Sigmoid colon (tissue), 7 donors: ENCODE data around the gene ALX4. TPM values are rescaled to one million over a fixed set of nuclear protein-coding genes. Genes with fewer than 3 reads are reported as not detected.

Experiments
- DNase-seq: peaks from one replicate; pipeline ENCODE4 v3.0.0-alpha.2; 2019
- H3K27ac ChIP-seq, 4 donors: fragments of 200-600 bp; sonication (generic); one replicate each; pipeline ENCODE4 v1.5.1; 2016 to 2019; ENCODE audit warnings: mild to moderate bottlenecking in 1 of 4
- H3K27me3 ChIP-seq, 3 donors: fragments of 200-600 bp; sonication (generic); one replicate each; pipeline ENCODE4 v1.5.1; 2019; ENCODE audit warnings: mild to moderate bottlenecking in 1 of 3
- H3K36me3 ChIP-seq, 4 donors: fragments of 200-600 bp; sonication (generic); one replicate each; pipeline ENCODE4 v1.5.1; 2016 to 2019
- H3K4me1 ChIP-seq, 4 donors: fragments of 200-600 bp; sonication (generic); one replicate each; pipeline ENCODE4 v1.5.1; 2017 to 2019
- H3K4me3 ChIP-seq, 4 donors: fragments of 200-600 bp; sonication (generic); one replicate each; pipeline ENCODE4 v1.5.1; 2017 to 2019; ENCODE audit warnings: mild to moderate bottlenecking in 2 of 4, moderate library complexity in 1 of 4
- H3K9me3 ChIP-seq, 4 donors: fragments of 200-600 bp in 3 of 4; sonication (generic) in 3 of 4; one replicate each; pipeline versions ENCODE4 v1.5.1 to v1.6.1; 2013 to 2019
- EP300 ChIP-seq, 4 donors: sonication (generic); formaldehyde crosslinking; IDR thresholded peaks; one replicate each; pipeline ENCODE4 v1.6.1; 2017; ENCODE audit warnings: antibody characterized with exemption in 4 of 4
- POLR2A ChIP-seq, 2 donors: fragments of 450-650 bp; IDR thresholded peaks; one replicate each; pipeline ENCODE4 v1.6.1; 2016; ENCODE audit warnings: antibody characterized with exemption in 2 of 2, mild to moderate bottlenecking in 2 of 2, moderate library complexity in 2 of 2
- POLR2AphosphoS5 ChIP-seq, 4 donors: sonication (generic); formaldehyde crosslinking; IDR thresholded peaks; one replicate each; pipeline ENCODE4 v1.6.1; 2017; ENCODE audit warnings: antibody characterized with exemption in 4 of 4
- WGBS, 2 donors: extraction: QIAGEN DNeasy Blood & Tissue Kit; methylation state at CpG; one replicate each; pipeline ENCODE4 v1.1.7; 2013; 5-methylcytosine and 5-hydroxymethylcytosine counted together
- intact Hi-C: fragments of 100-400 bp; cut with DNase I; formaldehyde crosslinking; loops from one replicate; pipeline ENCODE4 v1.15.1; 2023
- polyA plus RNA-seq, 3 donors: library from polyadenylated mRNA; stranded (reverse); fragments of 200-250 nt; gene quantifications; one replicate each; pipeline ENCODE4 v1.2.3, GENCODE V29; 2013
- total RNA-seq, 4 donors: library from RNA; depleted of rRNA; stranded (reverse); fragments of >200 nt; gene quantifications; one replicate each; pipeline ENCODE4 v1.1.0, GENCODE V29; 2016
- TF ChIP-seq, protein P1 (sequence below), 4 experiments: fragments of 450-650 bp in 3 of 4; fragments of 200-600 bp in 1 of 4; IDR thresholded peaks; one replicate each; pipeline ENCODE4 v1.5.1; 2016 to 2019; ENCODE audit warnings: antibody characterized with exemption in 4 of 4, mild to moderate bottlenecking in 3 of 4, moderate library complexity in 2 of 4
- donor health status: healthy with polysubstance abuse.
- donor health status: Bipolar disorder and iron deficiency.
- donor health status: healthy.

Gene ALX4
- total and polyA plus RNA-seq, 7 donors = not detected

- H3K27me3 ChIP-seq = peaks cover 0 to 20% (median 0%) of the 10 kb centered on the region in 3 donors
- 70 to 81% methylated on average over 8 of the region's 8 CpGs for WGBS, 2 donors
- intact Hi-C loops = no loop called here
- no peak for DNase-seq
- H3K9me3 ChIP-seq = no peaks in the 10 kb centered on the region
- TF ChIP-seq POLR2AphosphoS5 (IDR thresholded peaks at IDR 0.05) (no peak), EP300 (IDR thresholded peaks at IDR 0.05) (no peak), POLR2A (IDR thresholded peaks at IDR 0.05) (no peak)
- TF ChIP-seq, protein P1, sequence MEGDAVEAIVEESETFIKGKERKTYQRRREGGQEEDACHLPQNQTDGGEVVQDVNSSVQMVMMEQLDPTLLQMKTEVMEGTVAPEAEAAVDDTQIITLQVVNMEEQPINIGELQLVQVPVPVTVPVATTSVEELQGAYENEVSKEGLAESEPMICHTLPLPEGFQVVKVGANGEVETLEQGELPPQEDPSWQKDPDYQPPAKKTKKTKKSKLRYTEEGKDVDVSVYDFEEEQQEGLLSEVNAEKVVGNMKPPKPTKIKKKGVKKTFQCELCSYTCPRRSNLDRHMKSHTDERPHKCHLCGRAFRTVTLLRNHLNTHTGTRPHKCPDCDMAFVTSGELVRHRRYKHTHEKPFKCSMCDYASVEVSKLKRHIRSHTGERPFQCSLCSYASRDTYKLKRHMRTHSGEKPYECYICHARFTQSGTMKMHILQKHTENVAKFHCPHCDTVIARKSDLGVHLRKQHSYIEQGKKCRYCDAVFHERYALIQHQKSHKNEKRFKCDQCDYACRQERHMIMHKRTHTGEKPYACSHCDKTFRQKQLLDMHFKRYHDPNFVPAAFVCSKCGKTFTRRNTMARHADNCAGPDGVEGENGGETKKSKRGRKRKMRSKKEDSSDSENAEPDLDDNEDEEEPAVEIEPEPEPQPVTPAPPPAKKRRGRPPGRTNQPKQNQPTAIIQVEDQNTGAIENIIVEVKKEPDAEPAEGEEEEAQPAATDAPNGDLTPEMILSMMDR (IDR thresholded peaks at IDR 0.05) = no peak
- no peaks in the 10 kb centered on the region for H3K36me3 ChIP-seq
- H3K27ac ChIP-seq = no peak overlapping the region
- no peaks in the 10 kb centered on the region for H3K4me1 ChIP-seq
- no peak overlapping the region for H3K4me3 ChIP-seq
Measured at GRCh38 chr11:44264438-44264749, 45.5 kb downstream of the ALX4 start.

- Histone ChIP-seq H3K36me3 (no peaks in the 10 kb centered on the region), H3K4me1 (no peaks in the 10 kb centered on the region), H3K27me3 (peaks cover 0 to 20% (median 0%) of the 10 kb centered on the region in 3 donors), H3K9me3 (no peaks in the 10 kb centered on the region), H3K27ac (no peak overlapping the region), H3K4me3 (no peak overlapping the region)
- 79 to 86% methylated on average over 20 of the region's 20 CpGs for WGBS, 2 donors
- no peak for DNase-seq
- TF ChIP-seq, protein P1 (IDR thresholded peaks at IDR 0.05) = no peak
- no peak for TF ChIP-seq POLR2A (IDR thresholded peaks at IDR 0.05)
- TF ChIP-seq POLR2AphosphoS5 (IDR thresholded peaks at IDR 0.05) = no peak
- no peak for TF ChIP-seq EP300 (IDR thresholded peaks at IDR 0.05)
- intact Hi-C loops = no loop called here
Measured at GRCh38 chr11:44263738-44264437, 46.1 kb downstream of the ALX4 start.

GRCh38 chr11:44261800-44262591 is 47.9 kb downstream of the ALX4 start:
- WGBS, 2 donors = 86 to 88% methylated on average over 14 of the region's 14 CpGs

GRCh38 chr11:44260081-44260480 is 49.9 kb downstream of the ALX4 start:
- WGBS, 2 donors = 77 to 78% methylated on average over 4 of the region's 4 CpGs
- H3K27me3 ChIP-seq = peaks cover 0 to 20% (median 0%) of the 10 kb centered on the region in 3 donors
- intact Hi-C loops = no loop called here
- no peaks in the 10 kb centered on the region for H3K9me3 ChIP-seq
- H3K36me3 ChIP-seq = no peaks in the 10 kb centered on the region
- H3K27ac ChIP-seq = no peak overlapping the region
- TF ChIP-seq EP300 (IDR thresholded peaks at IDR 0.05) (no peak), POLR2AphosphoS5 (IDR thresholded peaks at IDR 0.05) (no peak), POLR2A (IDR thresholded peaks at IDR 0.05) (no peak)
- TF ChIP-seq, protein P1 (IDR thresholded peaks at IDR 0.05) = no peak
- DNase-seq = no peak
- no peak overlapping the region for H3K4me3 ChIP-seq
- H3K4me1 ChIP-seq = peaks cover 0 to 6% (median 0%) of the 10 kb centered on the region in 4 donors

More at GRCh38 chr11:44261800-44262591, 47.9 kb downstream of the ALX4 start:
- Histone ChIP-seq H3K9me3 (no peaks in the 10 kb centered on the region), H3K36me3 (no peaks in the 10 kb centered on the region), H3K4me3 (no peak overlapping the region), H3K27ac (no peak overlapping the region), H3K4me1 (no peaks in the 10 kb centered on the region), H3K27me3 (peaks cover 0 to 20% (median 0%) of the 10 kb centered on the region in 3 donors)
- intact Hi-C loops = no loop called here
- DNase-seq = no peak
- TF ChIP-seq POLR2A (IDR thresholded peaks at IDR 0.05) (no peak), POLR2AphosphoS5 (IDR thresholded peaks at IDR 0.05) (no peak), EP300 (IDR thresholded peaks at IDR 0.05) (no peak)
- TF ChIP-seq, protein P1 (IDR thresholded peaks at IDR 0.05) = no peak
